Bronchial epithelial cell (primary cell): Measurements from ENCODE around the gene KCMF1. TPM values are rescaled to one million over a fixed set of nuclear protein-coding genes. Genes with fewer than 3 reads are reported as not detected.

ENCODE experiments used
- DNase-seq: peaks from one replicate; pipeline ENCODE4 v3.0.0-alpha.2; 2010; ENCODE audit warnings: low read depth
- FAIRE-seq: peaks from 2 replicates; lab custom pipeline; 2011; peaks lifted over from hg19 to GRCh38; lab: Jason Lieb, UNC
- H3K27me3 ChIP-seq: 2 replicates; pipeline ENCODE4 v1.5.1; 2011; ENCODE audit warnings: low read length; ENCODE audit not compliant: control insufficient read depth, insufficient read depth
- H3K36me3 ChIP-seq: 2 replicates; pipeline ENCODE4 v1.5.1; 2011; ENCODE audit warnings: low read length; ENCODE audit not compliant: control insufficient read depth, insufficient read depth
- H3K4me3 ChIP-seq: 2 replicates; pipeline ENCODE4 v1.5.1; 2011; ENCODE audit warnings: mild to moderate bottlenecking, low read depth, low read length, control low read depth
- CTCF ChIP-seq: IDR thresholded peaks from 2 replicates; pipeline ENCODE4 v1.5.1; 2011; ENCODE audit warnings: mild to moderate bottlenecking, moderate library complexity, low read length, control low read depth, inconsistent platforms; ENCODE audit not compliant: insufficient read depth, severe bottlenecking
- total RNA-seq: library from RNA; depleted of rRNA; stranded (reverse); fragments of >200 nt; gene quantifications from 2 replicates; pipeline ENCODE4 v1.2.1, GENCODE V29; 2014

KCMF1 gene
- total RNA-seq, 1 donor from 2014 or later = 174 TPM

GRCh38 chr2:85085563-85085962, 114.6 kb downstream of the KCMF1 start:
- no peaks in the 10 kb centered on the region for H3K36me3 ChIP-seq
- DNase-seq (no peak), FAIRE-seq (no peak)
- no peak for TF ChIP-seq CTCF
- no peaks in the 10 kb centered on the region for H3K27me3 ChIP-seq
- no peak overlapping the region for H3K4me3 ChIP-seq

GRCh38 chr2:85087541-85087940, 116.6 kb downstream of the KCMF1 start:
- TF ChIP-seq CTCF = no peak
- DNase-seq (no peak), FAIRE-seq (no peak)
- no peaks in the 10 kb centered on the region for H3K36me3 ChIP-seq
- no peaks in the 10 kb centered on the region for H3K27me3 ChIP-seq
- H3K4me3 ChIP-seq = no peak overlapping the region

GRCh38 chr2:85088921-85089320, 118.0 kb downstream of the KCMF1 start:
- DNase-seq (no peak), FAIRE-seq (no peak)
- H3K27me3 ChIP-seq = no peaks in the 10 kb centered on the region
- H3K4me3 ChIP-seq = no peak overlapping the region
- no peak for TF ChIP-seq CTCF
- no peaks in the 10 kb centered on the region for H3K36me3 ChIP-seq

GRCh38 chr2:85089585-85089984, 118.6 kb downstream of the KCMF1 start:
- H3K36me3 ChIP-seq = no peaks in the 10 kb centered on the region
- FAIRE-seq (no peak), DNase-seq (no peak)
- no peak overlapping the region for H3K4me3 ChIP-seq
- no peaks in the 10 kb centered on the region for H3K27me3 ChIP-seq
- TF ChIP-seq CTCF = no peak

- DNase-seq (peak; percentile 49), FAIRE-seq (no peak)
- no peaks in the 10 kb centered on the region for H3K27me3 ChIP-seq
- no peaks in the 10 kb centered on the region for H3K36me3 ChIP-seq
- no peak overlapping the region for H3K4me3 ChIP-seq
- no peak for TF ChIP-seq CTCF
Measured at GRCh38 chr2:85091838-85092237, 120.9 kb downstream of the KCMF1 start.

- FAIRE-seq = no peak
- no peak for DNase-seq
- H3K27me3 ChIP-seq = no peaks in the 10 kb centered on the region
- no peak for TF ChIP-seq CTCF
- H3K36me3 ChIP-seq = no peaks in the 10 kb centered on the region
- no peak overlapping the region for H3K4me3 ChIP-seq
Measured at GRCh38 chr2:85095094-85095493, 124.1 kb downstream of the KCMF1 start.
